KG1 (cell line): ENCODE results near the gene JSRP1.

Experiments used
- DNase-seq: peaks from one replicate; lab custom pipeline; 2025; lab: John Stamatoyannopoulos, UW

The JSRP1 gene

GRCh38 chr19:2266183-2266993 is 10.2 kb upstream of the JSRP1 start:
- DNase-seq = peak; percentile 24

- no peak for DNase-seq
Measured at GRCh38 chr19:2261438-2262172, 5.4 kb upstream of the JSRP1 start.

GRCh38 chr19:2260341-2260805 is 4.2 kb upstream of the JSRP1 start:
- DNase-seq = no peak

- DNase-seq = no peak
Measured at GRCh38 chr19:2259336-2259735, 3.1 kb upstream of the JSRP1 start.

GRCh38 chr19:2255112-2255845 is 938 bp downstream of the JSRP1 start:
- DNase-seq = no peak

- no peak for DNase-seq
Measured at GRCh38 chr19:2254064-2254872, 1.9 kb downstream of the JSRP1 start.

GRCh38 chr19:2253106-2254063 is 2.8 kb downstream of the JSRP1 start:
- DNase-seq = no peak

- DNase-seq = no peak
Measured at GRCh38 chr19:2252797-2253105, 3.5 kb downstream of the JSRP1 start.

GRCh38 chr19:2252055-2252796 is 4.0 kb downstream of the JSRP1 start:
- no peak for DNase-seq

GRCh38 chr19:2251106-2252054 is 4.8 kb downstream of the JSRP1 start:
- DNase-seq = no peak

- no peak for DNase-seq
Measured at GRCh38 chr19:2250766-2251105, 5.5 kb downstream of the JSRP1 start.

- no peak for DNase-seq
Measured at GRCh38 chr19:2249880-2250765, 6.1 kb downstream of the JSRP1 start.

- DNase-seq = no peak
Measured at GRCh38 chr19:2249010-2249866, 7.0 kb downstream of the JSRP1 start, which contains the start of gene AMH. Gene AMH, plus strand, starts transcription at chr19:2249323. Its CDS starts 10 bp downstream, at chr19:2249333.

GRCh38 chr19:2248136-2249009 is 7.8 kb downstream of the JSRP1 start:
- no peak for DNase-seq

- no peak for DNase-seq
Measured at GRCh38 chr19:2247433-2248101, 8.7 kb downstream of the JSRP1 start.
